ENCODE data around the gene DCST1. TPM values are rescaled to one million over a fixed set of nuclear protein-coding genes. Genes with fewer than 3 reads are reported as not detected.

DCST1 gene
- total and polyA plus RNA-seq, 2 of the 13 experiments (the other 11 are each of a cell fraction or from before 2014, with no cell fraction given): 0.04 TPM; not detected in 1

- TF ChIP-seq CERS6 (CRISPR knock-in tag; IDR thresholded peaks at IDR 0.05) (no peak), KDM1A (CRISPR knock-in tag; IDR thresholded peaks at IDR 0.05) (no peak), ZMYM4 (CRISPR knock-in tag; IDR thresholded peaks at IDR 0.05) (no peak), LCORL (IDR thresholded peaks at IDR 0.05) (peak; percentile 87), LCORL (CRISPR knock-in tag; IDR thresholded peaks at IDR 0.05) (0 out of 2 replicates have a peak, but pooled peaks have one; percentile 24), MAX (IDR thresholded peaks at IDR 0.05) (peak; percentile 18; the same call in 1 of the 2 replicates), ZNF780A (CRISPR knock-in tag; IDR thresholded peaks at IDR 0.05) (no peak), SOX13 (IDR thresholded peaks at IDR 0.05) (no peak), SOX13 (CRISPR knock-in tag; conservative IDR thresholded peaks at IDR 0.05 in 1 of 2, IDR thresholded peaks at IDR 0.05 in 1 of 2) (0 out of 4 replicates have a peak, but pooled peaks of 1 of the 2 experiments have one; percentile 6), ZNF839 (CRISPR knock-in tag; IDR thresholded peaks at IDR 0.05; ENCODE audit: borderline replicate concordance) (no peak), ISX (CRISPR knock-in tag; conservative IDR thresholded peaks at IDR 0.05) (no peak), NFE2 (CRISPR knock-in tag; IDR thresholded peaks at IDR 0.05) (no peak), FOXK2 (IDR thresholded peaks at IDR 0.05) (no peak), STAG1 (CRISPR knock-in tag; IDR thresholded peaks at IDR 0.05) (peak; percentile 68), ERF (CRISPR knock-in tag; IDR thresholded peaks at IDR 0.05) (0 out of 2 replicates have a peak, but pooled peaks have one; percentile 13), ZNF431 (CRISPR knock-in tag; IDR thresholded peaks at IDR 0.05; ENCODE audit: borderline replicate concordance, low read depth) (no peak), PAF1 (CRISPR knock-in tag; IDR thresholded peaks at IDR 0.05) (no peak), ARNTL (CRISPR knock-in tag; IDR thresholded peaks at IDR 0.05) (no peak), SATB2 (CRISPR knock-in tag; IDR thresholded peaks at IDR 0.05) (no peak), MIXL1 (CRISPR knock-in tag; IDR thresholded peaks at IDR 0.05) (no peak), MEIS1 (CRISPR knock-in tag; IDR thresholded peaks at IDR 0.05; ENCODE audit: borderline replicate concordance) (no peak), REXO4 (CRISPR knock-in tag; IDR thresholded peaks at IDR 0.05; ENCODE audit: borderline replicate concordance) (no peak), ZNF891 (CRISPR knock-in tag; IDR thresholded peaks at IDR 0.05) (peak; percentile 47; the same call in 1 of the 2 replicates), IRF9 (CRISPR knock-in tag; IDR thresholded peaks at IDR 0.05; ENCODE audit: borderline replicate concordance) (no peak), SOX6 (IDR thresholded peaks at IDR 0.05) (no peak), SOX6 (CRISPR knock-in tag; IDR thresholded peaks at IDR 0.05) (0 out of 2 replicates have a peak, but pooled peaks have one; percentile 13), ZBTB10 (CRISPR knock-in tag; IDR thresholded peaks at IDR 0.05; ENCODE audit: borderline replicate concordance) (no peak), ZNF775 (CRISPR knock-in tag; IDR thresholded peaks at IDR 0.05; ENCODE audit: borderline replicate concordance) (no peak), SALL1 (CRISPR knock-in tag; IDR thresholded peaks at IDR 0.05) (peak; percentile 40; the same call in 1 of the 2 replicates)
Observed at GRCh38 chr1:155093911-155094621, 60.4 kb downstream of the DCST1 start (continued).
